B cell (primary cell): ENCODE data around the gene EIF4ENIF1.

Source experiments
- EZH2 ChIP-seq: IDR thresholded peaks from 2 replicates; pipeline ENCODE4 v1.6.1; 2012; ENCODE audit warnings: borderline replicate concordance, low read depth, mild to moderate bottlenecking, moderate library complexity, low read length; ENCODE audit not compliant: insufficient read depth, poor library complexity, severe bottlenecking
- TF ChIP-seq, protein P1 (sequence below): fragments of 200-600 bp; IDR thresholded peaks from one replicate; pipeline ENCODE4 v1.8.0; 2022; ENCODE audit warnings: antibody characterized with exemption, mild to moderate bottlenecking

DNA sequence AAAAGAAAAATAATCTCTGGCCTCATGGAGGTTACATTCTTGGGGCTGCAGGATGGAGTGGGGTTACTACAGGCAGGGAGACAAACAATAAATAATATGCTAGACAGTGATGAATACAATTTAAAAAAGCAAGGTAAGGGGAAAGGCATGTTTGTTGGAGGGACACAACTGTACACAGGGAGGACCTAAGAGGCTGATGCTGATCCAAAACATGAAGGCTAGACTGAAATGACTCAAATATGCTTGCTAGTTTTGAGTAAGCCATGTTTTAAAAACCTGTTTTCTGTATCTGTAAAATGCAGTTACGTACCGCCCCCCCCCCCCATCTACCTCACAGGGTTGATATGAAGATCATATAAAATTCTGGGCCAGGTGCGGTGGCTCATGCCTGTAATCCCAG lies 44.0 kb downstream of the EIF4ENIF1 start:
- TF ChIP-seq, protein P1, sequence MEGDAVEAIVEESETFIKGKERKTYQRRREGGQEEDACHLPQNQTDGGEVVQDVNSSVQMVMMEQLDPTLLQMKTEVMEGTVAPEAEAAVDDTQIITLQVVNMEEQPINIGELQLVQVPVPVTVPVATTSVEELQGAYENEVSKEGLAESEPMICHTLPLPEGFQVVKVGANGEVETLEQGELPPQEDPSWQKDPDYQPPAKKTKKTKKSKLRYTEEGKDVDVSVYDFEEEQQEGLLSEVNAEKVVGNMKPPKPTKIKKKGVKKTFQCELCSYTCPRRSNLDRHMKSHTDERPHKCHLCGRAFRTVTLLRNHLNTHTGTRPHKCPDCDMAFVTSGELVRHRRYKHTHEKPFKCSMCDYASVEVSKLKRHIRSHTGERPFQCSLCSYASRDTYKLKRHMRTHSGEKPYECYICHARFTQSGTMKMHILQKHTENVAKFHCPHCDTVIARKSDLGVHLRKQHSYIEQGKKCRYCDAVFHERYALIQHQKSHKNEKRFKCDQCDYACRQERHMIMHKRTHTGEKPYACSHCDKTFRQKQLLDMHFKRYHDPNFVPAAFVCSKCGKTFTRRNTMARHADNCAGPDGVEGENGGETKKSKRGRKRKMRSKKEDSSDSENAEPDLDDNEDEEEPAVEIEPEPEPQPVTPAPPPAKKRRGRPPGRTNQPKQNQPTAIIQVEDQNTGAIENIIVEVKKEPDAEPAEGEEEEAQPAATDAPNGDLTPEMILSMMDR = no peak
- no peak for TF ChIP-seq EZH2
